NB4 (cell line): ENCODE measurements around the gene PLA2G12A.

Experiments used
- DNase-seq: peaks from one replicate; pipeline ENCODE4 v3.0.0; 2010; ENCODE audit warnings: low read depth
- H3K4me3 ChIP-seq: one replicate; pipeline ENCODE4 v1.5.1; 2011; ENCODE audit warnings: mild to moderate bottlenecking, low read depth, low read length, moderate library complexity
- CTCF ChIP-seq: IDR thresholded peaks from one replicate; pipeline ENCODE4 v1.5.1; 2012; ENCODE audit warnings: low read depth, low read length
- MAX ChIP-seq: IDR thresholded peaks from 2 replicates; pipeline ENCODE4 v1.6.1; 2011; ENCODE audit warnings: low read depth, low read length
- MYC ChIP-seq: IDR thresholded peaks from 2 replicates; pipeline ENCODE4 v1.6.1; 2011; ENCODE audit warnings: low read depth, low read length
- POLR2A ChIP-seq: IDR thresholded peaks from 2 replicates; pipeline ENCODE4 v1.6.1; 2011; ENCODE audit warnings: mild to moderate bottlenecking; ENCODE audit not compliant: insufficient read length; ENCODE audit errors: extremely low read depth

Gene PLA2G12A

GRCh38 chr4:109665783-109666485, 63.9 kb downstream of the PLA2G12A start:
- TF ChIP-seq MAX (no peak), MYC (no peak), POLR2A (no peak), CTCF (no peak)
- H3K4me3 ChIP-seq: no peak overlapping the region
- DNase-seq: no peak

- H3K4me3 ChIP-seq: no peak overlapping the region
- DNase-seq: no peak
- TF ChIP-seq CTCF (no peak), MYC (no peak), POLR2A (no peak)
Measured at GRCh38 chr4:109662771-109663170, 67.1 kb downstream of the PLA2G12A start.

DNA sequence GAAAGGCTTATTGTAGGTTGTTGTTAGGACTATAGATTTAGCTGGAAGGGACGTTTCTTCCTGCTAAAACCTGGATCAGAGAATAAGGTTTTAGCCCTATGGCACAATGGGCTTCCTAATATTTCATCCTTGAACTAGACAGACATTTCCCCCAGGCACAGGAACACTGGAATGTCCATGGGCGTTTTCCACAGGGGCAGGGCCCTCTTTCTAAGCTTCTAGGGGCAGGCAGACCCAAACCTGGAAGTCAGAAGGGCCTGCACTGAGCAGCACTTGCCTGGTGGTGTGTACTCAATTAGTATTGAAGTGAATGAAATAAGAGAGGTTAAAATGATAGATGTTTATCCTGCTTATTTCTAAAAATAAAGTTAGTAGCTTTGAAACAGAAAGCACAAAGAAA, 67.8 kb downstream of the PLA2G12A start:
- TF ChIP-seq CTCF (no peak), POLR2A (no peak), MAX (no peak), MYC (no peak)
- no peak for DNase-seq
- H3K4me3 ChIP-seq: no peak overlapping the region
